HTERT RPE-1 (cell line): ENCODE measurements around the gene HLA-DPB1.

Experiments
- in situ Hi-C: fragments of 300-500 bp; cut with MboI; formaldehyde crosslinking; loops from 4 replicates; pipeline ENCODE4 v1.14.3; 2020; ENCODE audit warnings: low sequenced_read_pairs

The HLA-DPB1 gene

DNA sequence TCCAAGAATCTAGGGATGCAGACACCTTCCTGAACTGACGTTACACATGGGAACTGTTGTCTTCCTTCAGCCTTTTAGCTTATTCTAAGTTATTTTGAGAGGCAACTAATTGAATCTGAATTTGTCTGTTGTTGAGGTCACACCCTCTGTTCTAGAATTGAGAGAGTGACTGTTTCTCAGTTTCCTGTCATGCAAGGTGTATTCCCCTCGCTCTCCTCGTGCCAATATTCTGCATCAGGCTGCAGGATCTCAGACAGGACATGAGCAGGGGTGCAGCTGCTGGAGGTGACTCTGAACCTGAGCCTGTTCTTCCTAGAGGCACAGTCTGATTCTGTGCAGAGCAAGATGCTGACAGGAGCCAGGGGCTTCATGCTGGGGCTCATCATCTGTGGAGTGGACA lies 52.5 kb downstream of the HLA-DPB1 start:
- in situ Hi-C loops = no loop called here

DNA sequence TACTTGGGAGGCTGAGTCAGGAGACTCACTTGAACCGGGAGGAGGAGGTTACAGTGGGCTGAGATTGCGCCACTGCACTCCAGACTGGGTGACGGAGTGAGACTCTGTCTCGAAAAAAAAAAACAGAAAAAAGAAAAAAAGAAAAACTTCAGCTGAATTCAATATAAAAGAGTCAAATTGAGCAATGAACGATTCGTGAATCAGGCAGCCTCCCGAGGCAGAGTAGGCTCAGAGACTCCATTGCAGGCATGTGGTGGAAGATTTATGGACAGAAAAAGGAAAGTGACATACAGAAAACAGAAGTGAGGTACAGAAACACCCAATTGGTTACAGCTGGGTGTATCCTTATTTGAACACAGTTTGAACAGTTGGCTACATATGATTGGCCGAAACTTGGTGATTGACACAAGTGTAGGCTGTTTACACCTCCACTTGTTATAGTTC lies 56.3 kb downstream of the HLA-DPB1 start:
- in situ Hi-C loops = no loop called here

DNA sequence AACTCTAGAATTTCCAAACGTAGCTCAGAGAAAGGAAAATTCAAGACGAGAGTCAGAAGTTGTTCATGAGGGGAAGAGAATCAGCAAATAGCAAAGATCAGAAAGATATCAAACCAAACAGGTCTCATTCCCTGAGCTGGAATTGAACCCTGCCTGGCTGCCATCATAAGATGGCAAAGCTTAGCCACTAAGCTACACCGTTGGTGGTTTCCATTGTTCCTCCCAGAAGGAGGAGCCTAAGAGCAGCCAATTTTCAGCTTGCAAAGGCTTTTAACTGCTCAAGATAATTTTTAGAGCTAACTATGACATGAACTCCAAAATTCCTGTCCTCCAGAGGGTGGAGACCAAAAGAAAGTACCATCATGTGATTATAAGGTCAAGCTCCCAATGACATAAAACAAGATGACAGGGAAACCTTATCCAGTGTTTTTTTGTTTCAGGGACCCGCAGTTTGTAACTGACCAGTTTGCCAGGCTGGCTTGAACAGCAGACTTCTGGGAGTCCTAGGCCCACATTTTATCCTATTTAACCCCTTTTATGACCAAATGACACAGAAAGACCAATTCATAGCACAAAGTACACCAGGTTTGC lies 60.6 kb downstream of the HLA-DPB1 start:
- in situ Hi-C loops = no loop called here
